Tibial artery (tissue), 4 donors: ENCODE results near the gene KRT82.

Source experiments
- DNase-seq, 2 donors: peaks; one replicate each; pipeline ENCODE4 v3.0.0-alpha.2; 2019
- H3K27ac ChIP-seq, 2 donors: fragments of 200-600 bp; sonication (generic) in 1 of 2; 1 replicate in 1 of 2; 2 replicates in 1 of 2; pipeline ENCODE4 v1.5.1; 2018 to 2019; ENCODE audit warnings: mild to moderate bottlenecking in 1 of 2
- H3K27me3 ChIP-seq, 2 donors: fragments of 200-600 bp; sonication (generic) in 1 of 2; one replicate each; pipeline versions ENCODE4 v1.5.1 to v1.6.0; 2016 to 2019
- H3K36me3 ChIP-seq, 3 donors: fragments of 200-600 bp; sonication (generic) in 2 of 3; one replicate each; pipeline ENCODE4 v1.5.1; 2016 to 2019; ENCODE audit warnings: mild to moderate bottlenecking in 2 of 3
- H3K4me1 ChIP-seq, 4 donors: fragments of 200-600 bp; sonication (generic) in 2 of 4; 1 replicate in 3 of 4; 2 replicates in 1 of 4; pipeline ENCODE4 v1.5.1; 2016 to 2019
- H3K4me3 ChIP-seq, 2 donors: fragments of 200-600 bp; sonication (generic) in 1 of 2; 1 replicate in 1 of 2; 2 replicates in 1 of 2; pipeline ENCODE4 v1.5.1; 2018 to 2019; ENCODE audit warnings: mild to moderate bottlenecking in 2 of 2
- H3K9me3 ChIP-seq, 3 donors: fragments of 200-600 bp; sonication (generic) in 1 of 3; one replicate each; pipeline ENCODE4 v1.5.1; 2016 to 2019
- intact Hi-C: fragments of 100-400 bp; cut with DNase I; formaldehyde crosslinking; loops from one replicate; pipeline ENCODE4 v1.15.0; 2023; ENCODE audit warnings: low total_unique reads
- TF ChIP-seq, protein P1 (sequence below), 2 experiments: fragments of 200-600 bp in 1 of 2; fragments of 450-650 bp in 1 of 2; IDR thresholded peaks; one replicate each; pipeline ENCODE4 v1.5.1; 2017 to 2019; ENCODE audit warnings: antibody characterized with exemption in 2 of 2, mild to moderate bottlenecking in 1 of 2, moderate library complexity in 1 of 2

Gene KRT82

DNA sequence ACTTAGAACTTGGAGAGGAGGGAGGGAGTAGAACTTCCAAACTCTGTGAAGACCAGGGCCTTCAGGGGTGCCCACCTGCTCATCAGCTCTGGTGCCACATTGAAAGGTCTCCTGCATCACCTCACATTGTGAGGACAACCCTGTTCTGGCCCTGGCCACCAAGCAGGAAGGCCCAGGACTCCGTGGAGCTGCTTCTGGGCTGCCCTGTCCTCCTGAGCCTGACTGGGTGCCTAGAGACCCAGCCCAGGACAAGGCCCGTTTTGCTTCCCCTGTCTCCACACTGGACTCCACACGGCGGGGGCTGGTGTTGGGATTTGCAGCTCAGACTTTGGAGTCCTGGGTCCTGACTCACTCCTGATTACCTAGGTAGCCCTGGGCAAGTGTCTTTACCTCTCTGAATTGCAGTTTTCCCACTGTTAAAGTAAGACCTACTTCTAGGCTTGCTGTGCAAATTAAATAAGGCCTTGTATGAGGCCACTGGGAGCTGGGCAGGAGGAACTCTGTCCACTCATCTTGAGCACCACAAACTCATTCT lies 12.5 kb upstream of the KRT82 start:
- no peak overlapping the region for H3K4me3 ChIP-seq
- TF ChIP-seq, protein P1, sequence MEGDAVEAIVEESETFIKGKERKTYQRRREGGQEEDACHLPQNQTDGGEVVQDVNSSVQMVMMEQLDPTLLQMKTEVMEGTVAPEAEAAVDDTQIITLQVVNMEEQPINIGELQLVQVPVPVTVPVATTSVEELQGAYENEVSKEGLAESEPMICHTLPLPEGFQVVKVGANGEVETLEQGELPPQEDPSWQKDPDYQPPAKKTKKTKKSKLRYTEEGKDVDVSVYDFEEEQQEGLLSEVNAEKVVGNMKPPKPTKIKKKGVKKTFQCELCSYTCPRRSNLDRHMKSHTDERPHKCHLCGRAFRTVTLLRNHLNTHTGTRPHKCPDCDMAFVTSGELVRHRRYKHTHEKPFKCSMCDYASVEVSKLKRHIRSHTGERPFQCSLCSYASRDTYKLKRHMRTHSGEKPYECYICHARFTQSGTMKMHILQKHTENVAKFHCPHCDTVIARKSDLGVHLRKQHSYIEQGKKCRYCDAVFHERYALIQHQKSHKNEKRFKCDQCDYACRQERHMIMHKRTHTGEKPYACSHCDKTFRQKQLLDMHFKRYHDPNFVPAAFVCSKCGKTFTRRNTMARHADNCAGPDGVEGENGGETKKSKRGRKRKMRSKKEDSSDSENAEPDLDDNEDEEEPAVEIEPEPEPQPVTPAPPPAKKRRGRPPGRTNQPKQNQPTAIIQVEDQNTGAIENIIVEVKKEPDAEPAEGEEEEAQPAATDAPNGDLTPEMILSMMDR (IDR thresholded peaks at IDR 0.05) = no peak
- intact Hi-C loops = no loop called here
- peaks cover 0 to 4% of the 10 kb centered on the region in 2 donors for H3K27me3 ChIP-seq
- peaks cover 0 to 3% (median 1%) of the 10 kb centered on the region in 4 donors for H3K4me1 ChIP-seq
- H3K36me3 ChIP-seq = no peaks in the 10 kb centered on the region
- no peak for DNase-seq
- H3K9me3 ChIP-seq = no peaks in the 10 kb centered on the region
- no peak overlapping the region for H3K27ac ChIP-seq

DNA sequence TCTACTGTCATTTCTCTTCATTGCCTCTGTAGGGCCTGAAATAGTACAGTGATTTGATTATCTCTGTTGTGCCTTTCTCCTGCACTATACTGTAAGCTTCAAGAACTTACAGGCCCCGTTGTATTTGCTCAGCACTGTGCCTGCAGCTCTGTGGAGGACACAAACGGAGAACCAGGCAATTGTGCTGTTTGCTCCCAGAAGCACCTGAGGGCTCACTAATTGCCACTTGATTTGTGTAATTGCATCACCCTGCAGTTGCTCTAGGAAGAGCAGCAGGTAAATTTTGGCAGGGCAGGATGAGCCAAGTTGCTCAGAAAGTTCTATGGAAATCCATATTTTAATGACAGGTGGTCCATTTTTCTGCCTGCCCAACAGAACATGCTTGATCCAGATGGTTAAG lies 11.6 kb upstream of the KRT82 start:
- no peaks in the 10 kb centered on the region for H3K9me3 ChIP-seq
- peaks cover 0 to 4% of the 10 kb centered on the region in 2 donors for H3K27me3 ChIP-seq
- peaks cover 0 to 3% (median 0%) of the 10 kb centered on the region in 4 donors for H3K4me1 ChIP-seq
- intact Hi-C loops = no loop called here
- H3K4me3 ChIP-seq = no peak overlapping the region
- no peaks in the 10 kb centered on the region for H3K36me3 ChIP-seq
- TF ChIP-seq, protein P1 (IDR thresholded peaks at IDR 0.05) = no peak
- peak overlapping the region in 1 of 2 donors; percentile 17 for H3K27ac ChIP-seq
- no peak for DNase-seq

DNA sequence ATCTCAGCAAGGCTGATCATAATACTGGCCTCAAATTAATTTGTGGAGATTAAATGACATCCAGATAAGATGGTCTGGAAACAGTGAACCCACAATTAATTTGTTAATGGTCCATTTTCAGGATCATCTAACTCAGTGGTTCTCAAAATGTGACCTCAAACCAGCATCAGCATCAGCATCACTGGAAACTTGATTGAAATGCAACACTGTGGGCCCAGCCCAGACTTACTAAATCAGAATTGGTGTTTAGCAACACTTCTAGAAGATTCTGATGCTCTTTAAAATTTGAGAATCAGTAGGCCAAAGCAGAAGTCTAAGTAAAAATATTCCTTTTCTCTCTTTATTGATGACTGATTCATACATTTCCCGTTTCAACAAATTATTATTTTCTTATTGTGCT lies 10.7 kb upstream of the KRT82 start:
- TF ChIP-seq, protein P1 (IDR thresholded peaks at IDR 0.05) = no peak
- H3K4me1 ChIP-seq = peaks cover 0 to 3% (median 0%) of the 10 kb centered on the region in 4 donors
- no peak overlapping the region for H3K4me3 ChIP-seq
- H3K27ac ChIP-seq = no peak overlapping the region
- peaks cover 0 to 7% of the 10 kb centered on the region in 2 donors for H3K27me3 ChIP-seq
- intact Hi-C loops = no loop called here
- H3K36me3 ChIP-seq = no peaks in the 10 kb centered on the region
- no peaks in the 10 kb centered on the region for H3K9me3 ChIP-seq
- DNase-seq = no peak

DNA sequence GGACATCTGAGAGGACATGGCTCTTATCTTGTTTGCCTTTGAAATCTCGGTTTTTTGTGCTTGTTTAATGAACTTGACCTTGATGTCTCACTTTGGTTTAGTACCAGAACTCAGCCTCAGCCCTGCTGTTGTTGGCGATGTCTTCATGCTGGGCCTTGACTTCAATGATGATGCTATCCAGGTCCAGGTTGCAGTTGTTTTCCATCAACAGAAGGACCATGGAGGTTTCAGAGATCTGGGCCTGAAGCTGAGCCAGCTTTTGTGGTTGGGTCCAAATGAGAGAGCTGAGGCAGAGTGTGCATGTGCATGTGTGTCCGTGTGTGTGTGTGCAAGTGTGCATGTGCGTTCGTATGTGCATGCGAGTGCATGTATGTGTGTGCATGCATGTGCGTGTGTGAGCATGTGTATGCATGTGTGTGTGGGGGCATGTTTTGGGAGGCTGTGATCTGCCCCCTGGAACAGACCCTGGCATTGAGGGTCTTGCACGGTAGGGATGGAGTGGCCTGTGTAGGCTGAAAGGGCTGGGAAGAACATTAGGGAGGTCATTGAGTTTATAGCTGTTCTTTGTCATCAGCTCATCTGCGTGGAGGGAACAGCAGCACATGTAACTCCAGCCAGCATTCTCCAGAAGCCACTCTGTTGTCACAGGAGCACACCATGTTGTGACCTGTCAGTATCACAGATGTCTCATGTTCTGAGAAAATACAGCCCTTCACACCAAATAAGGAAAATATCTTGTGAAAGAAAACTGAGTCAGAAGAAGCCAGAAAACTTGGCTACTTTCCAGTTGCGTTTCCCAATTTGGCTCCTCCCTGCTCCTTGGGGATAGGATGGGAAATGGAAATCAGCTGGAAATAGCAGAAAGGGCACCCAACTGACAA lies 10.0 kb upstream of the KRT82 start:
- peak; percentile 63 to 75 for DNase-seq
- Histone ChIP-seq H3K36me3 (no peaks in the 10 kb centered on the region), H3K4me1 (peaks cover 0 to 3% (median 0%) of the 10 kb centered on the region in 4 donors), H3K4me3 (no peak overlapping the region), H3K27ac (no peak overlapping the region), H3K27me3 (peaks cover 0 to 7% of the 10 kb centered on the region in 2 donors), H3K9me3 (no peaks in the 10 kb centered on the region)
- TF ChIP-seq, protein P1 (IDR thresholded peaks at IDR 0.05) = no peak
- intact Hi-C loops = no loop called here

DNA sequence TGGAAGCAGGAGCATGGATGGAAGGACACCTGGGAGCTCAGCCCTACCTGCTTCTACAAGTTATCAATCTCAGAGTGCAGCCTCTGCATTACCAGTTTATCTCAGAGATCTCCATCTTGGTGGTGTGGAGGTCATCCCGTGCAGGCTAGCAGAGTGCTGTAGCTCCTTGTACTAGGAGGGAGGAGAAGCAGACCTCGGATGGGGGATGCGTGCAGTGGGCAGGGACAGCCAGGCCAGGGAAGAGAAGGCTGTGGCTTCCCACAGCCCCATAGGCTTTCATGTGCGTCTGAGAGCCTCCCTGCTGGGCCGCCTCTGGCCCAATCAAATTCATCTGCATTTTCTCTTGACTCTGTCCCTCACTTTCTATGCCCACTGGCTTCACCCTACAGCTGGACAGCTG lies 8.8 kb upstream of the KRT82 start:
- H3K9me3 ChIP-seq = no peaks in the 10 kb centered on the region
- TF ChIP-seq, protein P1 (IDR thresholded peaks at IDR 0.05) = no peak
- H3K4me1 ChIP-seq = peaks cover 0 to 3% (median 0%) of the 10 kb centered on the region in 4 donors
- peaks cover 0 to 7% of the 10 kb centered on the region in 2 donors for H3K27me3 ChIP-seq
- intact Hi-C loops = no loop called here
- H3K36me3 ChIP-seq = no peaks in the 10 kb centered on the region
- no peak overlapping the region for H3K27ac ChIP-seq
- H3K4me3 ChIP-seq = no peak overlapping the region
- no peak for DNase-seq
